C4-2B (cell line): Measurements from ENCODE around the gene SPATS2L.

Experiments used
- CTCF ChIP-seq: fragments of 450-650 bp; conservative IDR thresholded peaks from 2 replicates; pipeline ENCODE4 v1.5.1; 2017; ENCODE audit warnings: mild to moderate bottlenecking
- ZFX ChIP-seq: fragments of 450-650 bp; IDR thresholded peaks from 2 replicates; pipeline ENCODE4 v1.6.1; 2017

GRCh38 chr2:200329798-200330197, 23.3 kb downstream of the SPATS2L start:
- TF ChIP-seq CTCF (no peak), ZFX (no peak)
